Rectal smooth muscle tissue (tissue), 1 donor: Measurements from ENCODE around the gene WNK2.

Experiments used
- H3K27ac ChIP-seq: one replicate; pipeline ENCODE4 v1.7.0; 2013; ENCODE audit warnings: low read depth, low read length, inconsistent platforms
- H3K27me3 ChIP-seq: one replicate; pipeline ENCODE4 v1.7.0; 2013; ENCODE audit warnings: low read length; ENCODE audit not compliant: control insufficient read depth, insufficient read depth
- H3K36me3 ChIP-seq: one replicate; pipeline ENCODE4 v1.7.0; 2013; ENCODE audit warnings: low read length; ENCODE audit not compliant: control insufficient read depth, insufficient read depth
- H3K4me1 ChIP-seq: one replicate; pipeline ENCODE4 v1.7.0; 2013; ENCODE audit warnings: low read length; ENCODE audit not compliant: control insufficient read depth, insufficient read depth
- H3K4me3 ChIP-seq: one replicate; pipeline ENCODE4 v1.7.0; 2013; ENCODE audit warnings: low read length
- H3K9ac ChIP-seq: one replicate; pipeline ENCODE4 v1.7.0; 2013; ENCODE audit warnings: low read length

Gene WNK2

GRCh38 chr9:93209576-93210323 is 25.8 kb downstream of the WNK2 start:
- Histone ChIP-seq H3K9ac (no peak overlapping the region), H3K4me3 (no peak overlapping the region), H3K36me3 (no peaks in the 10 kb centered on the region), H3K27ac (peak overlapping the region; percentile 25), H3K27me3 (no peaks in the 10 kb centered on the region), H3K4me1 (peaks cover 33% of the 10 kb centered on the region)

DNA sequence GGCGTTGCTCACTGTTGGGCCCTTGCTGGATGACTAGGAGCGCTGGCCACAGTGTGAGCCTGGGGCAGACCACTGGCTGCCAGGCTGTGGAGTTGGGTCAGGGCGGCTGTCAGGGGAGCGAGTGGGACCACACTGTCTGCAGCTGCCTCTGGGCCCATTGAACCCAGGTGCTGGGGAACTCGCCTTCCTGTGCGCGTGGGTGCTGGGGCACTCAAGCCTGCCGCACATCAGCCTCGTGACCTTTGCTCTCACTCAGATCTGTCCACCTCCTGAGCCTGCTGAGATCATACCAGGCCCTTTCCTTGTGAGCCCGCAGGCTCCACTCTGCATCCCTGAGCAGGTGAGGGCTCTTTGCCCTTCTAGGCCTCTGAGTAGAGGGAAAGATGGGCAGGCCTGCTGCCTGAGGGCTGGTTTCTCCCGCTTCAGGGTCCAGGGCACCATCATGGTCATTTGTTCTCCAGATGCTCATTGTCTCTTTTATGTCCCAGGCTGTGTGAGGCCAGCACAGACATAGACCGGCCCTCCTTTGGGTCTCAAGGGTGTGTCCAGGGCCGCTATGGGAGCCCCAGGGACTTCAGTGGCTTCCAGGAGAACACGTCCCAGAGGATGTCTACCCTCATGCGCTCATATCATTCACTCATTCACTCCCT is 26.5 kb downstream of the WNK2 start:
- H3K9ac ChIP-seq: no peak overlapping the region
- no peaks in the 10 kb centered on the region for H3K36me3 ChIP-seq
- peaks cover 27% of the 10 kb centered on the region for H3K4me1 ChIP-seq
- no peaks in the 10 kb centered on the region for H3K27me3 ChIP-seq
- no peak overlapping the region for H3K4me3 ChIP-seq
- H3K27ac ChIP-seq: no peak overlapping the region

DNA sequence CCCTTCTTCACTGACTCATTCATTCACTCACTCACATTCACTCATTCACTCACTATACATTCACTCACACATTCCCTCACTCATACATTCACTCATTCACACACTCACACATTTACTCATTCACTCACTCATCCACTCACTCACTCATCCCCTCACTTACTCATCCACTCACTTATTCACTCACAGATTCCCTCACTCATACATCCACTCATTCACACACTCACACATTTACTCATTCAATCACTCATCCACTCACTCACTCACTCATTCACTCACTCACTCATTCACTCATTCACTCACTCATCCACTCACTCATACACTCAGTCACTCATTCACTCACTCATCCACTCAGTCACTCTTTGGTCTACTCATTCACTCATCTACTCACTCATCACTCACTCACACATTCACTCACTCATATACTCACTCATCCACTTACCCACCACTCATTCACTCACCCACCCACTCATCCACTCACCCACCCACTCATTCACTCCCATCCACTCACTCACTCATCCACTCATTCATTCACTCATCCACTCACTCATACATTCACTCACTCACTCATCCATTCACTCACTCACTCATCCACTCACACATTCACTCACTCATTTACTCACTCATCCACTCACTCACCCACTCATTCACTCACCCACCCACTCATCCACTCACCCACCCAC is 27.2 kb downstream of the WNK2 start:
- no peak overlapping the region for H3K4me3 ChIP-seq
- H3K27ac ChIP-seq: no peak overlapping the region
- H3K36me3 ChIP-seq: no peaks in the 10 kb centered on the region
- peaks cover 21% of the 10 kb centered on the region for H3K4me1 ChIP-seq
- H3K27me3 ChIP-seq: no peaks in the 10 kb centered on the region
- H3K9ac ChIP-seq: no peak overlapping the region

- no peak overlapping the region for H3K9ac ChIP-seq
- H3K4me1 ChIP-seq: peaks cover 17% of the 10 kb centered on the region
- H3K36me3 ChIP-seq: no peaks in the 10 kb centered on the region
- no peak overlapping the region for H3K27ac ChIP-seq
- no peak overlapping the region for H3K4me3 ChIP-seq
- no peaks in the 10 kb centered on the region for H3K27me3 ChIP-seq
Measured at GRCh38 chr9:93211654-93212001, 27.7 kb downstream of the WNK2 start.

DNA sequence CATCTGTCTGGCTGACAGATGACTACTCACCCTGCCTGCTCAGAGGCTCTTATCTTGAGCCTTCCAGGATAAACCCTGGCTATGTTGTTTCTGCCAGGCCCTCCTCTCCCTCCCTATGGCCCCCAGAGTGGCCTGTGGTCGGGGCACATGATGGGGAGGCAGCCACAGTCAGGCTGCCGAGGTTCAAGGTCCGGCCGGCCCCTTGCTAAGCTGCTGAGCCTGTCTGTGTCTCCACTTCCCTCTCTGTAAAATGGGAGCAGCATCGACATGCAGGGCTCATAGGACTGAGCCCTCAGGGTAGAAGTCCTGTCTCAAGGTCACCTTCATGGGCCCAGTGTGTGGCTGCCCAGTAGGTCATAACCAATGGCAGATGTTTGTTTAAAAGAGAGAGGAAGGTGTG is 28.5 kb downstream of the WNK2 start:
- Histone ChIP-seq H3K4me3 (no peak overlapping the region), H3K9ac (no peak overlapping the region), H3K27ac (no peak overlapping the region), H3K27me3 (no peaks in the 10 kb centered on the region), H3K4me1 (peaks cover 10% of the 10 kb centered on the region), H3K36me3 (no peaks in the 10 kb centered on the region)

- Histone ChIP-seq H3K27me3 (no peaks in the 10 kb centered on the region), H3K36me3 (no peaks in the 10 kb centered on the region), H3K27ac (no peak overlapping the region), H3K9ac (no peak overlapping the region), H3K4me1 (no peaks in the 10 kb centered on the region), H3K4me3 (no peak overlapping the region)
Measured at GRCh38 chr9:93216073-93216365, 32.1 kb downstream of the WNK2 start.

DNA sequence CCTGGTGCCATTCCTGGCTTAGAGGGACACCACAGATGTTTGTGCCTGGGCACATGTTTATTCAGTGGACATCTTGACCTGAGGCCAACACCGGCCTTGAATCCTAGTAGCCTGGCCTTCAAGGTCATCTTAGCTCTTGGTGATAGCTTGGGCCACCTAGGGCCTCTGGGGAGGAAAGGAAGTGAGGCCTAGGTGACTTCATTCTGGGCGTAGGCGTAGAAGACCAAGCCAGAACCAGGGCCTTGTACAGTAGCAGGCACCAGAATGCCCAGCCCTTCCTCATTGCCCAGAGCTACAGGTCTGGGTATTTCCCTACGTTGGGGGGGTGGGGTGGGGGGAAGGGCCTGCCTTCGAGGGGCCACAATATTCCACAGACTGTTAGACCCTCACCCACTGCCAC is 33.8 kb downstream of the WNK2 start:
- no peak overlapping the region for H3K9ac ChIP-seq

DNA sequence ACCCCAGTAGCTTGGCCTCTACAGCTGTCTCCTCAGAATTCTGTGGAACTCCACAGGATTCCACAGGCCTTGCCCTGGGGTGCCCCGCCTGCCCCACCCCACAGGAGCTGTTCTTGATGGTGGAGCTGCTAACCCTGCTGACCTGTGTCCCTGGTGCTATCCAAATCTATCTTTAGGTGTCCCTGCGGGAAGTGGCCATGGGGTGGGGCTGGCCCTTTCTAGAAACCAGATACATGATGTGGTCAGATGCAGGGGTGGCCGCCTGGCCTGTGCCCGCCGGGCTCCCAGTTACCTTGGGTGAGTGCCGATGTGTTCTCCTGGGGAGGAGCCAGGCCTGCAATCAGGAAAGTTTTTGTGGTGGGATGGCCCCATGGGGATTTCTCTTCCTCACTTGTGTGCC is 34.2 kb downstream of the WNK2 start:
- Histone ChIP-seq H3K4me3 (no peak overlapping the region), H3K4me1 (peaks cover 3% of the 10 kb centered on the region), H3K27me3 (no peaks in the 10 kb centered on the region), H3K36me3 (no peaks in the 10 kb centered on the region), H3K27ac (no peak overlapping the region), H3K9ac (no peak overlapping the region)

More for the DNA sequence above, 33.8 kb downstream of the WNK2 start:
- no peaks in the 10 kb centered on the region for H3K4me1 ChIP-seq
- no peak overlapping the region for H3K4me3 ChIP-seq
- no peak overlapping the region for H3K27ac ChIP-seq
- H3K36me3 ChIP-seq: no peaks in the 10 kb centered on the region
- H3K27me3 ChIP-seq: no peaks in the 10 kb centered on the region

GRCh38 chr9:93218671-93219420 is 34.9 kb downstream of the WNK2 start:
- H3K27ac ChIP-seq: no peak overlapping the region
- no peak overlapping the region for H3K9ac ChIP-seq
- H3K4me1 ChIP-seq: peaks cover 9% of the 10 kb centered on the region
- H3K27me3 ChIP-seq: no peaks in the 10 kb centered on the region
- H3K36me3 ChIP-seq: no peaks in the 10 kb centered on the region
- H3K4me3 ChIP-seq: no peak overlapping the region

DNA sequence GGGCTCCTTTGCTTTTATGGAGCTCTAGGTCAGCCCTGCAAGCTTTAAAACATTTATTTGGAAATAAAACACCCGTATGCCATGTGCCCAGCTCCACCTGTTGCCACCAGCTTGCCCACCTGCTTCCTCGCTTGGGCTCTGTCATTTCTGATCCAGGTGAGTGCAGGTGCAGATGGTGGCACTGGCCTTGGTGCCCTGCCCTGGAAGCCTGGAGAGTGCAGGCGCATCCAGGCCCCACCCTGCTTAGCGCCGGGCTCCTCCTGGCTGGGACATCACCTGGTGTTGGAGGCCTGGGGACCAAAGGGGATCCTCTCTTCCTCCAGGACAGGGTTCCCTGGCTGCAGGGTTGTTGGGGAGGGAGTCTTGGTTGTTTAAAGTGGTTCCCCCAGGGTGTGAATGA is 35.8 kb downstream of the WNK2 start:
- Histone ChIP-seq H3K27ac (no peak overlapping the region), H3K4me3 (no peak overlapping the region), H3K4me1 (peaks cover 14% of the 10 kb centered on the region), H3K27me3 (no peaks in the 10 kb centered on the region), H3K9ac (no peak overlapping the region), H3K36me3 (no peaks in the 10 kb centered on the region)

DNA sequence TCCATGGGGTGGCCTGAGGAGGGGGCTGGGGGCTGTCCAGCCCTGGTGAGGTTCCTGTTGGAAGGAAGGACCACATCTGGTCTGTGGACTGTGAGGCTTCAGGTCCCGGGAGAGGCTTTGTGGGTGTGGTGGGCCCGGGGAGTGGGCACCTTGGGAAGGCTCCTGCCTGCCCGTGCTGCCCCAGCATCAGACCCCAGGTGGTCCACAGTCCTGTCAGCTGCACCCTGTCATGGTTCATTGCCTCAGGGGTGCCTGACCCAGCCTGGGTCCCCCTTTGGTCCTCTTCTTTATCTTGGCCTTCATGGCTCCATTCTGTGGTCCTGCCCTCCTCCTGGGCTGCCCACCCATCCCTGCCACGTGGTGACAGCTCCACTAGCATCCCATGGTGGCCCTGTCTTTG is 36.7 kb downstream of the WNK2 start:
- Histone ChIP-seq H3K27ac (no peak overlapping the region), H3K36me3 (no peaks in the 10 kb centered on the region), H3K9ac (no peak overlapping the region), H3K4me3 (no peak overlapping the region), H3K27me3 (no peaks in the 10 kb centered on the region), H3K4me1 (peaks cover 14% of the 10 kb centered on the region)

DNA sequence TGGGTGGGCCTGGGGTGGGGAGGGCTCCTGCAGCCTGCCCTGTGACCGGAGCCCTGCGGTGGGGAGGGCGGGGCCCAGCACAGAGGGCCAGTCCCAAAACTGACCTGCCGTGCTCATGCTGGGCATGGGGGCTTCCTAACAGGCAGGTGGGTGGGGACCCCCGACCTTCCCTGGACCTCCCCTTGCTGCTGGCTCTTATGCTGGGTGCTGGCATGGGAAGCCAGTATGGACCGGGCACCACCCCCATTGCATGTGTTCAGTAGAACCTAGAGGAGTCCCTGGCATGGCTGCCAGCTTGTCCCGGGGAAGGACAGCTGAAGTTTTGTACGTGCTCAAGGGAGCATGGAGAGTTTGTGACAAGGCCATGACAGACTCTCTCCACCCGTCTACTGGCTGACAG is 37.1 kb downstream of the WNK2 start:
- H3K4me3 ChIP-seq: no peak overlapping the region
- peaks cover 14% of the 10 kb centered on the region for H3K4me1 ChIP-seq
- H3K27me3 ChIP-seq: no peaks in the 10 kb centered on the region
- H3K9ac ChIP-seq: no peak overlapping the region
- H3K27ac ChIP-seq: no peak overlapping the region
- no peaks in the 10 kb centered on the region for H3K36me3 ChIP-seq
